GM23338 (cell line): Measurements from ENCODE around the gene CTDP1. TPM values are rescaled to one million over a fixed set of nuclear protein-coding genes. Genes with fewer than 3 reads are reported as not detected.

ENCODE experiments used
- ATAC-seq: fragments of 200-7000 bp; cut with Tn5 transposase; 3 replicates; pipeline ENCODE4 v1.9.1; 2020
- DNase-seq: peaks from one replicate; pipeline ENCODE4 v3.0.0-alpha.2; 2015; ENCODE audit warnings: low spot score
- H2AFZ ChIP-seq: fragments of 200-600 bp; sonication (generic); 2 replicates; pipeline ENCODE4 v1.8.0; 2016; ENCODE audit warnings: antibody characterized with exemption, mild to moderate bottlenecking, moderate library complexity
- H3F3A ChIP-seq: fragments of 200-600 bp; sonication (generic); replicated peaks from 2 replicates; pipeline ENCODE4 v1.8.0; 2017; ENCODE audit warnings: antibody characterized with exemption, mixed run types, low read depth
- H3K27ac ChIP-seq: fragments of 200-600 bp; sonication (generic); 2 replicates; pipeline ENCODE4 v1.6.1; 2016; ENCODE audit warnings: low read depth
- H3K27me3 ChIP-seq: fragments of 200-600 bp; sonication (generic); 2 replicates; pipeline ENCODE4 v1.8.0; 2016; ENCODE audit warnings: mild to moderate bottlenecking, mixed run types, moderate library complexity; ENCODE audit not compliant: insufficient read depth
- H3K36me3 ChIP-seq: fragments of 200-600 bp; sonication (generic); 2 replicates; pipeline ENCODE4 v1.8.0; 2016; ENCODE audit warnings: mild to moderate bottlenecking; ENCODE audit not compliant: insufficient read depth
- H3K4me1 ChIP-seq: fragments of 200-600 bp; sonication (generic); 2 replicates; pipeline ENCODE4 v1.8.0; 2016; ENCODE audit warnings: mild to moderate bottlenecking, moderate library complexity; ENCODE audit not compliant: insufficient read depth
- H3K4me2 ChIP-seq: fragments of 200-600 bp; sonication (generic); 2 replicates; pipeline ENCODE4 v1.7.1; 2017; ENCODE audit warnings: mixed run types
- H3K4me3 ChIP-seq: fragments of 200-600 bp; sonication (generic); 2 replicates; pipeline ENCODE4 v1.6.1; 2016; ENCODE audit warnings: mixed run types
- H3K79me2 ChIP-seq: fragments of 200-600 bp; sonication (generic); replicated peaks from 2 replicates; pipeline ENCODE4 v1.8.0; 2017; ENCODE audit warnings: mild to moderate bottlenecking; ENCODE audit not compliant: insufficient read depth
- H3K9me2 ChIP-seq: fragments of 200-600 bp; sonication (generic); 2 replicates; pipeline ENCODE4 v1.8.0; 2017; ENCODE audit not compliant: insufficient read depth
- H4K20me1 ChIP-seq: fragments of 200-600 bp; sonication (generic); replicated peaks from 2 replicates; pipeline ENCODE4 v1.8.0; 2017; ENCODE audit warnings: mild to moderate bottlenecking; ENCODE audit not compliant: insufficient read depth
- H3K27ac Mint-ChIP-seq: 2 replicates; pipeline ENCODE4 v1.8.0; 2020; ENCODE audit warnings: inconsistent platforms, mild to moderate bottlenecking, moderate library complexity, mixed read lengths
- H3K27me3 Mint-ChIP-seq: 3 replicates; pipeline ENCODE4 v1.8.0; 2022; ENCODE audit warnings: low read depth, mild to moderate bottlenecking, moderate library complexity, mixed read lengths, inconsistent platforms; ENCODE audit not compliant: insufficient read depth, poor library complexity
- H3K36me3 Mint-ChIP-seq: 3 replicates; pipeline ENCODE4 v1.8.0; 2021; ENCODE audit warnings: low read depth, mild to moderate bottlenecking, inconsistent platforms, moderate library complexity, mixed read lengths
- H3K4me1 Mint-ChIP-seq: 3 replicates; pipeline ENCODE4 v1.8.0; 2020; ENCODE audit warnings: mild to moderate bottlenecking, inconsistent platforms, mixed read lengths
- H3K4me3 Mint-ChIP-seq: 3 replicates; pipeline ENCODE4 v1.8.0; 2021; ENCODE audit warnings: moderate library complexity, mild to moderate bottlenecking, inconsistent platforms, mixed read lengths
- H3K9me3 Mint-ChIP-seq: 3 replicates; pipeline ENCODE4 v1.8.0; 2020; ENCODE audit warnings: moderate library complexity, mild to moderate bottlenecking, inconsistent platforms, mixed read lengths
- EZH2 ChIP-seq: fragments of 200-600 bp; sonication (generic); IDR thresholded peaks from one replicate; pipeline ENCODE4 v1.8.0; 2017; ENCODE audit warnings: antibody characterized with exemption, mild to moderate bottlenecking, low read depth; ENCODE audit not compliant: unreplicated experiment
- EZH2phosphoT487 ChIP-seq: fragments of 200-600 bp; sonication (generic); IDR thresholded peaks from one replicate; pipeline ENCODE4 v1.8.1; 2018; ENCODE audit warnings: antibody characterized with exemption; ENCODE audit not compliant: unreplicated experiment
- JUNB ChIP-seq: IDR thresholded peaks from one replicate; pipeline ENCODE4 v1.6.1; 2016; ENCODE audit warnings: antibody characterized with exemption; ENCODE audit not compliant: unreplicated experiment
- NANOG ChIP-seq: IDR thresholded peaks from 2 replicates; pipeline ENCODE4 v1.6.1; 2016; ENCODE audit warnings: antibody characterized with exemption, borderline replicate concordance
- POLR2AphosphoS5 ChIP-seq: IDR thresholded peaks from 2 replicates; pipeline ENCODE4 v1.6.1; 2016; ENCODE audit warnings: antibody characterized with exemption, low read depth
- ZNF331 ChIP-seq: fragments of 250-450 bp; sonication (Bioruptor Pico); IDR thresholded peaks from 2 replicates; pipeline ENCODE4 v1.5.0; 2020; ENCODE audit warnings: low read depth, mild to moderate bottlenecking, moderate library complexity
- polyA plus RNA-seq: library from polyadenylated mRNA; unstranded; fragments of >200 nt; fragmentation: Nextera tagmentation; extraction: Ambion mirVana; gene quantifications from 2 replicates; pipeline ENCODE4 v1.2.1, GENCODE V29; 2016
- total RNA-seq: library from RNA; depleted of rRNA; stranded (reverse); fragments of >200 nt; shearing (Covaris generic); gene quantifications from 2 replicates; pipeline ENCODE4 v1.2.3, GENCODE V29; 2014
- TF ChIP-seq, protein P1 (sequence below): fragments of 250-450 bp; sonication (Bioruptor Pico); IDR thresholded peaks from 2 replicates; pipeline ENCODE4 v1.5.0; 2020; ENCODE audit warnings: mild to moderate bottlenecking, moderate library complexity
- TF ChIP-seq, protein P2 (sequence below), 2 experiments: fragments of 200-600 bp in 1 of 2; sonication (generic) in 1 of 2; conservative IDR thresholded peaks; 2 replicates each; pipeline versions ENCODE4 v1.5.1 to v1.6.1; 2016 to 2017; ENCODE audit warnings: antibody characterized with exemption in 2 of 2, low read depth in 2 of 2, mild to moderate bottlenecking in 2 of 2, moderate library complexity in 1 of 2
- TF ChIP-seq, protein P3 (sequence below): IDR thresholded peaks from one replicate; pipeline ENCODE4 v1.6.1; 2018; ENCODE audit warnings: antibody characterized with exemption; ENCODE audit not compliant: unreplicated experiment
- TF ChIP-seq, protein P4 (sequence below): IDR thresholded peaks from 2 replicates; pipeline ENCODE4 v1.6.1; 2016; ENCODE audit warnings: antibody characterized with exemption

Gene CTDP1
- total and polyA plus RNA-seq, 2 experiments from 2014 or later: 9.4 to 51.6 TPM

DNA sequence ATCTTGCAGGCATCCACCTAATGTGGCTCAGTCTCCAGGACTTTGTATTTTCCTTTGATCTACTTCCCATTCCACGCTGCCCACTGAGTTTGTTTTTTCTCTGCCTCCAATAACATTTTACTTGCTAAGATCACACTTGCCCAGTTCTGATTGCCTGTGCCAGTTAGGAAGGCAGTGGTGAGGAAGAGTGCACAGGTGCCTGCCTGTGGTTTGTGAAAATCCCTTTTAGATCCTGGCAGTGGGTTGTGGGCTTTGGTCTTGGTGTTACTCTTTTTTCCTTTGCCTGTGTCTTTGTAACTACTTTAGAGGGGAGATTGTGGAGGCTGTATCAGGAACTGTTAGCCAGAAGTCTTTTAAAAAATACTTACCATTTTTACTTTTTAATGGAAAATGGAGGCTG is 81.3 kb downstream of the CTDP1 start (continued):
- TF ChIP-seq, protein P1, sequence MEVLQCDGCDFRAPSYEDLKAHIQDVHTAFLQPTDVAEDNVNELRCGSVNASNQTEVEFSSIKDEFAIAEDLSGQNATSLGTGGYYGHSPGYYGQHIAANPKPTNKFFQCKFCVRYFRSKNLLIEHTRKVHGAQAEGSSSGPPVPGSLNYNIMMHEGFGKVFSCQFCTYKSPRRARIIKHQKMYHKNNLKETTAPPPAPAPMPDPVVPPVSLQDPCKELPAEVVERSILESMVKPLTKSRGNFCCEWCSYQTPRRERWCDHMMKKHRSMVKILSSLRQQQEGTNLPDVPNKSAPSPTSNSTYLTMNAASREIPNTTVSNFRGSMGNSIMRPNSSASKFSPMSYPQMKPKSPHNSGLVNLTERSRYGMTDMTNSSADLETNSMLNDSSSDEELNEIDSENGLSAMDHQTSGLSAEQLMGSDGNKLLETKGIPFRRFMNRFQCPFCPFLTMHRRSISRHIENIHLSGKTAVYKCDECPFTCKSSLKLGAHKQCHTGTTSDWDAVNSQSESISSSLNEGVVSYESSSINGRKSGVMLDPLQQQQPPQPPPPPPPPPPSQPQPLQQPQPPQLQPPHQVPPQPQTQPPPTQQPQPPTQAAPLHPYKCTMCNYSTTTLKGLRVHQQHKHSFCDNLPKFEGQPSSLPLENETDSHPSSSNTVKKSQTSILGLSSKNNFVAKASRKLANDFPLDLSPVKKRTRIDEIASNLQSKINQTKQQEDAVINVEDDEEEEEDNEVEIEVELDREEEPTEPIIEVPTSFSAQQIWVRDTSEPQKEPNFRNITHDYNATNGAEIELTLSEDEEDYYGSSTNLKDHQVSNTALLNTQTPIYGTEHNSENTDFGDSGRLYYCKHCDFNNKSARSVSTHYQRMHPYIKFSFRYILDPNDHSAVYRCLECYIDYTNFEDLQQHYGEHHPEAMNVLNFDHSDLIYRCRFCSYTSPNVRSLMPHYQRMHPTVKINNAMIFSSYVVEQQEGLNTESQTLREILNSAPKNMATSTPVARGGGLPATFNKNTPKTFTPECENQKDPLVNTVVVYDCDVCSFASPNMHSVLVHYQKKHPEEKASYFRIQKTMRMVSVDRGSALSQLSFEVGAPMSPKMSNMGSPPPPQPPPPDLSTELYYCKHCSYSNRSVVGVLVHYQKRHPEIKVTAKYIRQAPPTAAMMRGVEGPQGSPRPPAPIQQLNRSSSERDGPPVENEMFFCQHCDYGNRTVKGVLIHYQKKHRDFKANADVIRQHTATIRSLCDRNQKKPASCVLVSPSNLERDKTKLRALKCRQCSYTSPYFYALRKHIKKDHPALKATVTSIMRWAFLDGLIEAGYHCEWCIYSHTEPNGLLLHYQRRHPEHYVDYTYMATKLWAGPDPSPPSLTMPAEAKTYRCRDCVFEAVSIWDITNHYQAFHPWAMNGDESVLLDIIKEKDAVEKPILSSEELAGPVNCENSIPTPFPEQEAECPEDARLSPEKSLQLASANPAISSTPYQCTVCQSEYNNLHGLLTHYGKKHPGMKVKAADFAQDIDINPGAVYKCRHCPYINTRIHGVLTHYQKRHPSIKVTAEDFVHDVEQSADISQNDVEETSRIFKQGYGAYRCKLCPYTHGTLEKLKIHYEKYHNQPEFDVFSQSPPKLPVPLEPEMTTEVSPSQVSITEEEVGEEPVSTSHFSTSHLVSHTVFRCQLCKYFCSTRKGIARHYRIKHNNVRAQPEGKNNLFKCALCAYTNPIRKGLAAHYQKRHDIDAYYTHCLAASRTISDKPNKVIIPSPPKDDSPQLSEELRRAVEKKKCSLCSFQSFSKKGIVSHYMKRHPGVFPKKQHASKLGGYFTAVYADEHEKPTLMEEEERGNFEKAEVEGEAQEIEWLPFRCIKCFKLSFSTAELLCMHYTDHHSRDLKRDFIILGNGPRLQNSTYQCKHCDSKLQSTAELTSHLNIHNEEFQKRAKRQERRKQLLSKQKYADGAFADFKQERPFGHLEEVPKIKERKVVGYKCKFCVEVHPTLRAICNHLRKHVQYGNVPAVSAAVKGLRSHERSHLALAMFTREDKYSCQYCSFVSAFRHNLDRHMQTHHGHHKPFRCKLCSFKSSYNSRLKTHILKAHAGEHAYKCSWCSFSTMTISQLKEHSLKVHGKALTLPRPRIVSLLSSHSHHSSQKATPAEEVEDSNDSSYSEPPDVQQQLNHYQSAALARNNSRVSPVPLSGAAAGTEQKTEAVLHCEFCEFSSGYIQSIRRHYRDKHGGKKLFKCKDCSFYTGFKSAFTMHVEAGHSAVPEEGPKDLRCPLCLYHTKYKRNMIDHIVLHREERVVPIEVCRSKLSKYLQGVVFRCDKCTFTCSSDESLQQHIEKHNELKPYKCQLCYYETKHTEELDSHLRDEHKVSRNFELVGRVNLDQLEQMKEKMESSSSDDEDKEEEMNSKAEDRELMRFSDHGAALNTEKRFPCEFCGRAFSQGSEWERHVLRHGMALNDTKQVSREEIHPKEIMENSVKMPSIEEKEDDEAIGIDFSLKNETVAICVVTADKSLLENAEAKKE (CRISPR knock-in tag): no peak
- TF ChIP-seq POLR2AphosphoS5 (no peak), EZH2 (no peak), JUNB (no peak), NANOG (no peak)

DNA sequence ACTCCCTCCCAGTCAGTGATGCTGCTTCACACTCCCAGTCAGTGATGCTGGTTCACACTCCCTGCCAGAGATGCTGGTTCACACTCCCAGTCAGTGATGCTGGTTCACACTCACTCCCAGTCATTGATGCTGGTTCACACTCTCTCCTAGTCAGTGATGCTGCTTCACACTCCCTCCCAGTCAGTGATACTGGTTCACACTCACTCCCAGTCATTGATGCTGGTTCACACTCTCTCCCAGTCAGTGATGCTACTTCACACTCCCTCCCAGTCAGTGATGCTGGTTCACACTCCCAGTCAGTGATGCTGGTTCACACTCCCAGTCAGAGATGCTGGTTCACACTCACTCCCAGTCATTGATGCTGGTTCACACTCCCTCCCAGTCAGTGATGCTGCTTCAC is 83.8 kb downstream of the CTDP1 start:
- H3K27me3 ChIP-seq: no peaks in the 10 kb centered on the region
- ATAC-seq (no peak), DNase-seq (no peak)
- H3K79me2 ChIP-seq: no peaks in the 10 kb centered on the region
- no peak overlapping the region for H2AFZ ChIP-seq
- H3K27ac Mint-ChIP-seq: no peak overlapping the region
- no peaks in the 10 kb centered on the region for H4K20me1 ChIP-seq
- H3F3A ChIP-seq: no peaks in the 10 kb centered on the region
- H3K27ac ChIP-seq: no peak overlapping the region
- no peak overlapping the region for H3K4me3 ChIP-seq
- no peaks in the 10 kb centered on the region for H3K9me2 ChIP-seq
- no peaks in the 10 kb centered on the region for H3K36me3 ChIP-seq
- H3K4me1 ChIP-seq: no peaks in the 10 kb centered on the region
- peaks cover 3% of the 10 kb centered on the region for H3K27me3 Mint-ChIP-seq
- no peak overlapping the region for H3K4me3 Mint-ChIP-seq
- H3K9me3 Mint-ChIP-seq: peaks cover 45% of the 10 kb centered on the region
- H3K4me1 Mint-ChIP-seq: no peaks in the 10 kb centered on the region; the same call in 2 of the 3 replicates
- peaks cover 12% of the 10 kb centered on the region for H3K36me3 Mint-ChIP-seq
- H3K4me2 ChIP-seq: no peak overlapping the region
- TF ChIP-seq, protein P2, sequence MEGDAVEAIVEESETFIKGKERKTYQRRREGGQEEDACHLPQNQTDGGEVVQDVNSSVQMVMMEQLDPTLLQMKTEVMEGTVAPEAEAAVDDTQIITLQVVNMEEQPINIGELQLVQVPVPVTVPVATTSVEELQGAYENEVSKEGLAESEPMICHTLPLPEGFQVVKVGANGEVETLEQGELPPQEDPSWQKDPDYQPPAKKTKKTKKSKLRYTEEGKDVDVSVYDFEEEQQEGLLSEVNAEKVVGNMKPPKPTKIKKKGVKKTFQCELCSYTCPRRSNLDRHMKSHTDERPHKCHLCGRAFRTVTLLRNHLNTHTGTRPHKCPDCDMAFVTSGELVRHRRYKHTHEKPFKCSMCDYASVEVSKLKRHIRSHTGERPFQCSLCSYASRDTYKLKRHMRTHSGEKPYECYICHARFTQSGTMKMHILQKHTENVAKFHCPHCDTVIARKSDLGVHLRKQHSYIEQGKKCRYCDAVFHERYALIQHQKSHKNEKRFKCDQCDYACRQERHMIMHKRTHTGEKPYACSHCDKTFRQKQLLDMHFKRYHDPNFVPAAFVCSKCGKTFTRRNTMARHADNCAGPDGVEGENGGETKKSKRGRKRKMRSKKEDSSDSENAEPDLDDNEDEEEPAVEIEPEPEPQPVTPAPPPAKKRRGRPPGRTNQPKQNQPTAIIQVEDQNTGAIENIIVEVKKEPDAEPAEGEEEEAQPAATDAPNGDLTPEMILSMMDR (conservative IDR thresholded peaks at IDR 0.05; ENCODE audit: low read depth in 2 of 2): no peak
- TF ChIP-seq, protein P3, sequence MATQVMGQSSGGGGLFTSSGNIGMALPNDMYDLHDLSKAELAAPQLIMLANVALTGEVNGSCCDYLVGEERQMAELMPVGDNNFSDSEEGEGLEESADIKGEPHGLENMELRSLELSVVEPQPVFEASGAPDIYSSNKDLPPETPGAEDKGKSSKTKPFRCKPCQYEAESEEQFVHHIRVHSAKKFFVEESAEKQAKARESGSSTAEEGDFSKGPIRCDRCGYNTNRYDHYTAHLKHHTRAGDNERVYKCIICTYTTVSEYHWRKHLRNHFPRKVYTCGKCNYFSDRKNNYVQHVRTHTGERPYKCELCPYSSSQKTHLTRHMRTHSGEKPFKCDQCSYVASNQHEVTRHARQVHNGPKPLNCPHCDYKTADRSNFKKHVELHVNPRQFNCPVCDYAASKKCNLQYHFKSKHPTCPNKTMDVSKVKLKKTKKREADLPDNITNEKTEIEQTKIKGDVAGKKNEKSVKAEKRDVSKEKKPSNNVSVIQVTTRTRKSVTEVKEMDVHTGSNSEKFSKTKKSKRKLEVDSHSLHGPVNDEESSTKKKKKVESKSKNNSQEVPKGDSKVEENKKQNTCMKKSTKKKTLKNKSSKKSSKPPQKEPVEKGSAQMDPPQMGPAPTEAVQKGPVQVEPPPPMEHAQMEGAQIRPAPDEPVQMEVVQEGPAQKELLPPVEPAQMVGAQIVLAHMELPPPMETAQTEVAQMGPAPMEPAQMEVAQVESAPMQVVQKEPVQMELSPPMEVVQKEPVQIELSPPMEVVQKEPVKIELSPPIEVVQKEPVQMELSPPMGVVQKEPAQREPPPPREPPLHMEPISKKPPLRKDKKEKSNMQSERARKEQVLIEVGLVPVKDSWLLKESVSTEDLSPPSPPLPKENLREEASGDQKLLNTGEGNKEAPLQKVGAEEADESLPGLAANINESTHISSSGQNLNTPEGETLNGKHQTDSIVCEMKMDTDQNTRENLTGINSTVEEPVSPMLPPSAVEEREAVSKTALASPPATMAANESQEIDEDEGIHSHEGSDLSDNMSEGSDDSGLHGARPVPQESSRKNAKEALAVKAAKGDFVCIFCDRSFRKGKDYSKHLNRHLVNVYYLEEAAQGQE: no peak
- TF ChIP-seq, protein P4, sequence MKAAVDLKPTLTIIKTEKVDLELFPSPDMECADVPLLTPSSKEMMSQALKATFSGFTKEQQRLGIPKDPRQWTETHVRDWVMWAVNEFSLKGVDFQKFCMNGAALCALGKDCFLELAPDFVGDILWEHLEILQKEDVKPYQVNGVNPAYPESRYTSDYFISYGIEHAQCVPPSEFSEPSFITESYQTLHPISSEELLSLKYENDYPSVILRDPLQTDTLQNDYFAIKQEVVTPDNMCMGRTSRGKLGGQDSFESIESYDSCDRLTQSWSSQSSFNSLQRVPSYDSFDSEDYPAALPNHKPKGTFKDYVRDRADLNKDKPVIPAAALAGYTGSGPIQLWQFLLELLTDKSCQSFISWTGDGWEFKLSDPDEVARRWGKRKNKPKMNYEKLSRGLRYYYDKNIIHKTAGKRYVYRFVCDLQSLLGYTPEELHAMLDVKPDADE: no peak
- TF ChIP-seq EZH2phosphoT487 (no peak), EZH2 (no peak), POLR2AphosphoS5 (no peak), ZNF331 (CRISPR knock-in tag) (no peak)
